Suprapubic skin (tissue), 4 donors: Measurements from ENCODE around the gene TLNRD1. TPM values are rescaled to one million over a fixed set of nuclear protein-coding genes. Genes with fewer than 3 reads are reported as not detected.
A peak's percentile ranks its signal among the peaks of the same experiment; 100 is the strongest.

ENCODE experiments used
- DNase-seq, 2 donors: peaks; one replicate each; pipeline ENCODE4 v3.0.0-alpha.2; 2019; ENCODE audit warnings: low spot score in 2 of 2
- H3K27ac ChIP-seq: fragments of 200-600 bp; sonication (generic); one replicate; pipeline ENCODE4 v1.5.1; 2019
- H3K27me3 ChIP-seq: fragments of 200-600 bp; sonication (generic); one replicate; pipeline ENCODE4 v1.5.1; 2019
- H3K36me3 ChIP-seq: fragments of 200-600 bp; sonication (generic); one replicate; pipeline ENCODE4 v1.5.1; 2019
- H3K4me1 ChIP-seq: fragments of 200-600 bp; sonication (generic); one replicate; pipeline ENCODE4 v1.5.1; 2019
- H3K4me3 ChIP-seq: fragments of 200-600 bp; sonication (generic); one replicate; pipeline ENCODE4 v1.5.1; 2019; ENCODE audit warnings: mild to moderate bottlenecking
- H3K9me3 ChIP-seq: fragments of 200-600 bp; sonication (generic); one replicate; pipeline ENCODE4 v1.5.1; 2019
- CTCF ChIP-seq, 2 donors: fragments of 200-600 bp in 1 of 2; fragments of 450-650 bp in 1 of 2; sonication (generic) in 1 of 2; IDR thresholded peaks; one replicate each; pipeline ENCODE4 v1.5.1; 2016 to 2019; ENCODE audit warnings: antibody characterized with exemption in 2 of 2, mild to moderate bottlenecking in 1 of 2, moderate library complexity in 1 of 2
- EP300 ChIP-seq: sonication (generic); formaldehyde crosslinking; IDR thresholded peaks from one replicate; pipeline ENCODE4 v1.6.1; 2017; ENCODE audit warnings: antibody characterized with exemption
- POLR2A ChIP-seq, 2 donors: fragments of 450-650 bp; IDR thresholded peaks; one replicate each; pipeline ENCODE4 v1.6.1; 2017; ENCODE audit warnings: antibody characterized with exemption in 2 of 2, mild to moderate bottlenecking in 2 of 2, moderate library complexity in 2 of 2
- POLR2AphosphoS5 ChIP-seq, 3 donors: sonication (generic); formaldehyde crosslinking; IDR thresholded peaks; one replicate each; pipeline ENCODE4 v1.6.1; 2017; ENCODE audit warnings: antibody characterized with exemption in 3 of 3
- WGBS: methylation state at CpG from one replicate; pipeline ENCODE4 v1.1.5; 2018; 5-methylcytosine and 5-hydroxymethylcytosine counted together
- total RNA-seq, 4 donors: library from RNA; depleted of rRNA; stranded (reverse); fragments of >200 nt; gene quantifications; one replicate each; pipeline ENCODE4 v1.1.0, GENCODE V29; 2016

TLNRD1 gene
- total RNA-seq, 4 donors from 2014 or later: 9.4 to 16.6 (median 11.5) TPM

- 89% methylated on average over 3 of the region's 3 CpGs for WGBS
- Histone ChIP-seq H3K4me3 (no peak overlapping the region), H3K27ac (no peak overlapping the region), H3K4me1 (peaks cover 11% of the 10 kb centered on the region), H3K36me3 (peaks cover 4% of the 10 kb centered on the region), H3K9me3 (no peaks in the 10 kb centered on the region), H3K27me3 (no peaks in the 10 kb centered on the region)
- TF ChIP-seq EP300: no peak
- no peak for TF ChIP-seq CTCF (IDR thresholded peaks at IDR 0.05)
- TF ChIP-seq POLR2AphosphoS5 (IDR thresholded peaks at IDR 0.05): no peak
- peak in 1 of 2 donors; percentile 65 for DNase-seq
Measured at GRCh38 chr15:80972276-80972675, 28.4 kb upstream of the TLNRD1 start.

DNA sequence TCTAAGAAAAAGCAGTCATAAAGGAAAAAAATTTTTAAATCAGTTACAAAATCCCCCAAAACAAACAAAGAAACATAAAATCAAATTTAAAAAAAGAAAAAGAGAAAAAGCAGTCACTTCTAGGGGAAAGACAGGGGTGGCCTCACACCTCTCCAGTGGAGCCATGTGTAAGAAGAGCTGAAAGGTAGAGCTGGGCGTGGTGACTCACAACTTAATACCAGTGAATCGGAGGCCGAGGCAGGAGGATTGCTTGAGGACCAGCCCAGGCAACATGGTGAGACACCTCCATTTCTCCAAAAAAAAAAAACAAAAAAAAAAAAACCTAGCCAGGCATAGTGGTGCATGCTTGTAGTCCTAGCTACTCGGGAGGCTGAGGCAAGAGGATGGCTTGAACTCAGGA, 25.8 kb upstream of the TLNRD1 start:
- no peaks in the 10 kb centered on the region for H3K9me3 ChIP-seq
- 91% methylated on average over 4 of the region's 4 CpGs for WGBS
- peaks cover 15% of the 10 kb centered on the region for H3K4me1 ChIP-seq
- H3K36me3 ChIP-seq: peaks cover 24% of the 10 kb centered on the region
- no peak for DNase-seq
- H3K27me3 ChIP-seq: no peaks in the 10 kb centered on the region
- no peak overlapping the region for H3K27ac ChIP-seq
- TF ChIP-seq POLR2A (IDR thresholded peaks at IDR 0.05) (no peak), EP300 (no peak)
- no peak overlapping the region for H3K4me3 ChIP-seq

GRCh38 chr15:80976851-80977250, 23.9 kb upstream of the TLNRD1 start:
- 93% methylated on average over 4 of the region's 4 CpGs for WGBS

GRCh38 chr15:80977627-80978036, 23.1 kb upstream of the TLNRD1 start:
- Histone ChIP-seq H3K27ac (no peak overlapping the region), H3K9me3 (no peaks in the 10 kb centered on the region), H3K36me3 (peaks cover 41% of the 10 kb centered on the region), H3K27me3 (no peaks in the 10 kb centered on the region), H3K4me3 (no peak overlapping the region), H3K4me1 (peaks cover 14% of the 10 kb centered on the region)
- 5% methylated on average over 7 of the region's 7 CpGs for WGBS
- peak in 1 of 2 donors; percentile 86 for DNase-seq
- TF ChIP-seq CTCF (IDR thresholded peaks at IDR 0.05) (peak; percentile 44 to 75), POLR2A (IDR thresholded peaks at IDR 0.05) (no peak)

More at GRCh38 chr15:80976851-80977250, 23.9 kb upstream of the TLNRD1 start:
- Histone ChIP-seq H3K27me3 (no peaks in the 10 kb centered on the region), H3K9me3 (no peaks in the 10 kb centered on the region), H3K4me1 (peaks cover 14% of the 10 kb centered on the region), H3K27ac (no peak overlapping the region), H3K4me3 (no peak overlapping the region), H3K36me3 (peaks cover 41% of the 10 kb centered on the region)
- DNase-seq: no peak
- TF ChIP-seq POLR2AphosphoS5 (IDR thresholded peaks at IDR 0.05) (no peak), POLR2A (IDR thresholded peaks at IDR 0.05) (no peak), CTCF (IDR thresholded peaks at IDR 0.05) (no peak), EP300 (no peak)

- Histone ChIP-seq H3K9me3 (no peaks in the 10 kb centered on the region), H3K27me3 (no peaks in the 10 kb centered on the region), H3K4me3 (no peak overlapping the region), H3K4me1 (peaks cover 11% of the 10 kb centered on the region), H3K27ac (no peak overlapping the region), H3K36me3 (peaks cover 41% of the 10 kb centered on the region)
- DNase-seq: no peak
- 83% methylated on average over 7 of the region's 7 CpGs for WGBS
- TF ChIP-seq CTCF (IDR thresholded peaks at IDR 0.05) (no peak), POLR2A (IDR thresholded peaks at IDR 0.05) (no peak), EP300 (no peak), POLR2AphosphoS5 (IDR thresholded peaks at IDR 0.05) (no peak)
Measured at GRCh38 chr15:80978685-80979329, 21.9 kb upstream of the TLNRD1 start.
